Right lobe of liver (tissue), 4 donors: ENCODE data around the gene NIT1.

ENCODE experiments used
- POLR2A ChIP-seq: fragments of 450-650 bp; IDR thresholded peaks from one replicate; pipeline ENCODE4 v1.6.1; 2017; ENCODE audit warnings: antibody characterized with exemption, mild to moderate bottlenecking
- TF ChIP-seq, protein P1 (sequence below), 4 donors: fragments of 200-600 bp in 3 of 4; fragments of 450-650 bp in 1 of 4; IDR thresholded peaks; one replicate each; pipeline versions ENCODE4 v1.5.1 to v1.8.0; 2016 to 2022; ENCODE audit warnings: antibody characterized with exemption in 4 of 4, mild to moderate bottlenecking in 2 of 4
- donor health status: DM: no; HTN: no; CAD: no.
- donor health status: DM: no; HTN: no; CAD: no.
- donor health status: DM: no; HTN: yes; CAD: no.

- no peak for TF ChIP-seq POLR2A
- TF ChIP-seq, protein P1, sequence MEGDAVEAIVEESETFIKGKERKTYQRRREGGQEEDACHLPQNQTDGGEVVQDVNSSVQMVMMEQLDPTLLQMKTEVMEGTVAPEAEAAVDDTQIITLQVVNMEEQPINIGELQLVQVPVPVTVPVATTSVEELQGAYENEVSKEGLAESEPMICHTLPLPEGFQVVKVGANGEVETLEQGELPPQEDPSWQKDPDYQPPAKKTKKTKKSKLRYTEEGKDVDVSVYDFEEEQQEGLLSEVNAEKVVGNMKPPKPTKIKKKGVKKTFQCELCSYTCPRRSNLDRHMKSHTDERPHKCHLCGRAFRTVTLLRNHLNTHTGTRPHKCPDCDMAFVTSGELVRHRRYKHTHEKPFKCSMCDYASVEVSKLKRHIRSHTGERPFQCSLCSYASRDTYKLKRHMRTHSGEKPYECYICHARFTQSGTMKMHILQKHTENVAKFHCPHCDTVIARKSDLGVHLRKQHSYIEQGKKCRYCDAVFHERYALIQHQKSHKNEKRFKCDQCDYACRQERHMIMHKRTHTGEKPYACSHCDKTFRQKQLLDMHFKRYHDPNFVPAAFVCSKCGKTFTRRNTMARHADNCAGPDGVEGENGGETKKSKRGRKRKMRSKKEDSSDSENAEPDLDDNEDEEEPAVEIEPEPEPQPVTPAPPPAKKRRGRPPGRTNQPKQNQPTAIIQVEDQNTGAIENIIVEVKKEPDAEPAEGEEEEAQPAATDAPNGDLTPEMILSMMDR (IDR thresholded peaks at IDR 0.05): no peak
Measured at GRCh38 chr1:161128591-161129420, 10.9 kb downstream of the NIT1 start.
